Endothelial cell of umbilical vein (primary cell): ENCODE measurements around the gene MACROH2A1. TPM values are rescaled to one million over a fixed set of nuclear protein-coding genes. Genes with fewer than 3 reads are reported as not detected.

Experiments
- BruUV-seq: library from RNA; stranded (reverse); fragments of 400-500 nt; replicated peaks from 2 replicates; lab custom pipeline; 2021; lab: Mats Ljungman, UMichigan
- CTCF ChIA-PET: fragments of 300-600, 350-600 bp; sonication (Branson Sonifier 250); formaldehyde crosslinking; loops from one replicate; lab custom pipeline; 2021; ENCODE audit warnings: antibody characterized with exemption, inconsistent platforms; lab: Charles Lee
- POLR2A ChIA-PET: fragments of 300-600, 350-600 bp; sonication (Branson Sonifier 250); formaldehyde crosslinking; loops from one replicate; lab custom pipeline; 2021; ENCODE audit warnings: antibody characterized with exemption, inconsistent platforms; lab: Charles Lee
- DNase-seq: peaks from one replicate; pipeline ENCODE4 v3.0.0-alpha.2; 2011; ENCODE audit warnings: low read depth, low spot score
- FAIRE-seq: peaks from 2 replicates; lab custom pipeline; 2011; peaks lifted over from hg19 to GRCh38; lab: Jason Lieb, UNC
- H2AFZ ChIP-seq: 2 replicates; pipeline ENCODE4 v1.6.0; 2012; ENCODE audit warnings: low read depth, low read length, control low read depth, inconsistent platforms
- H3K27ac ChIP-seq: 2 replicates; pipeline ENCODE4 v1.5.1; 2011; ENCODE audit warnings: low read depth, mild to moderate bottlenecking, control low read depth, low read length, moderate library complexity; ENCODE audit not compliant: insufficient read depth
- H3K27me3 ChIP-seq, 2 experiments: 2 replicates each; pipeline versions ENCODE4 v1.6.0 to v1.6.1; 2011; ENCODE audit warnings: low read length in 2 of 2, mixed read lengths in 1 of 2; ENCODE audit not compliant: control insufficient read depth in 2 of 2, insufficient read depth in 2 of 2
- H3K36me3 ChIP-seq, 2 experiments: 2 replicates in 1 of 2; 3 replicates in 1 of 2; pipeline ENCODE4 v1.5.1; 2011; ENCODE audit warnings: low read length in 2 of 2, mild to moderate bottlenecking in 1 of 2, moderate library complexity in 1 of 2; ENCODE audit not compliant: control insufficient read depth in 2 of 2, insufficient read depth in 2 of 2; ENCODE audit errors: extremely low read depth in 1 of 2
- H3K4me1 ChIP-seq: 3 replicates; pipeline ENCODE4 v1.5.1; 2011; ENCODE audit warnings: mild to moderate bottlenecking, low read length; ENCODE audit not compliant: control insufficient read depth, insufficient read depth; ENCODE audit errors: extremely low read depth
- H3K4me2 ChIP-seq: 2 replicates; pipeline ENCODE4 v1.6.1; 2011; ENCODE audit warnings: low read length, control low read depth, mixed read lengths; ENCODE audit not compliant: insufficient read depth
- H3K4me3 ChIP-seq, 3 experiments: fragments of 200-600 bp in 1 of 3; sonication (generic), shearing (Covaris generic) in 1 of 3; replicated peaks in 1 of 3; 2 replicates each; pipeline ENCODE4 v1.5.1; 2011 to 2016; ENCODE audit warnings: control low read depth in 3 of 3, low read length in 3 of 3, mild to moderate bottlenecking in 2 of 3, inconsistent platforms in 1 of 3, low read depth in 1 of 3, moderate library complexity in 1 of 3; ENCODE audit not compliant: insufficient read depth in 1 of 3
- H3K79me2 ChIP-seq: 2 replicates; pipeline ENCODE4 v1.6.0; 2012; ENCODE audit warnings: low read length, inconsistent platforms; ENCODE audit not compliant: control insufficient read depth, insufficient read depth
- H3K9ac ChIP-seq: replicated peaks from 2 replicates; pipeline ENCODE3; 2011; ENCODE audit warnings: low read length, control low read depth; ENCODE audit not compliant: insufficient read depth; ENCODE audit errors: extremely low read depth
- H3K9me1 ChIP-seq: replicated peaks from 3 replicates; pipeline ENCODE4 v1.6.0; 2011; ENCODE audit warnings: mild to moderate bottlenecking, low read length; ENCODE audit not compliant: control insufficient read depth, insufficient read depth; ENCODE audit errors: extremely low read depth
- H3K9me3 ChIP-seq: replicated peaks from 2 replicates; pipeline ENCODE4 v1.5.1; 2012; ENCODE audit warnings: low read length, inconsistent platforms; ENCODE audit not compliant: control insufficient read depth, insufficient read depth
- H4K20me1 ChIP-seq: replicated peaks from 2 replicates; pipeline ENCODE3; 2011; ENCODE audit warnings: mild to moderate bottlenecking, low read length; ENCODE audit not compliant: control insufficient read depth, insufficient read depth; ENCODE audit errors: extremely low read depth
- EZH2 ChIP-seq: IDR thresholded peaks from 2 replicates; pipeline ENCODE4 v1.6.1; 2012; ENCODE audit warnings: borderline replicate concordance, low read depth, mild to moderate bottlenecking, moderate library complexity, low read length, inconsistent platforms; ENCODE audit not compliant: severe bottlenecking
- FOS ChIP-seq: IDR thresholded peaks from 2 replicates; pipeline ENCODE4 v1.6.1; 2011; ENCODE audit warnings: mild to moderate bottlenecking, low read length, moderate library complexity, borderline replicate concordance; ENCODE audit not compliant: insufficient read depth
- GATA2 ChIP-seq: IDR thresholded peaks from 2 replicates; pipeline ENCODE4 v1.7.0; 2011; ENCODE audit warnings: low read depth, mild to moderate bottlenecking, moderate library complexity, mixed read lengths, low read length; ENCODE audit not compliant: insufficient read length, insufficient read depth
- JUN ChIP-seq: IDR thresholded peaks from 2 replicates; pipeline ENCODE4 v1.6.1; 2011; ENCODE audit warnings: borderline replicate concordance, low read depth; ENCODE audit not compliant: insufficient read length, insufficient read depth
- MYC ChIP-seq: IDR thresholded peaks from one replicate; pipeline ENCODE4 v1.6.1; 2011; ENCODE audit warnings: mild to moderate bottlenecking, low read depth, low read length
- POLR2A ChIP-seq: IDR thresholded peaks from 2 replicates; pipeline ENCODE4 v1.6.1; 2012; ENCODE audit warnings: low read depth, mild to moderate bottlenecking, control low read depth, low read length
- POLR2AphosphoS5 ChIP-seq: IDR thresholded peaks from 2 replicates; pipeline ENCODE4 v1.6.1; 2012; ENCODE audit warnings: low read depth, mild to moderate bottlenecking, control low read depth, low read length, moderate library complexity; ENCODE audit not compliant: insufficient read depth
- dilution Hi-C: fragments of 300-500 bp; cut with MboI; formaldehyde crosslinking; loops from one replicate; pipeline ENCODE4 v1.15.0; 2019; ENCODE audit warnings: low sequenced_read_pairs; ENCODE audit not compliant: extremely low pct_ligation_motif_present
- intact Hi-C: fragments of 100-400 bp; cut with micrococcal nuclease; formaldehyde crosslinking; loops from one replicate; pipeline ENCODE4 v1.10.0; 2022
- polyA plus RNA-seq, 4 experiments: library from polyadenylated mRNA; depleted of rRNA in 3 of 4; stranded (reverse) in 3 of 4; unstranded in 1 of 4; fragments of >200 nt; gene quantifications; 2 replicates each; pipeline versions ENCODE4 v1.2.1 to v1.2.3, GENCODE V29; 2011 to 2012; ENCODE audit warnings: missing spikeins in 1 of 4
- total RNA-seq: library from RNA; stranded (reverse); gene quantifications from 2 replicates; pipeline ENCODE4 v1.2.3, GENCODE V29; 2021
- TF ChIP-seq, protein P1 (sequence below), 2 donors: IDR thresholded peaks; 1 replicate in 1 of 2; 2 replicates in 1 of 2; pipeline ENCODE4 v1.5.1; 2011; ENCODE audit warnings: low read length in 2 of 2, mild to moderate bottlenecking in 2 of 2, moderate library complexity in 2 of 2, control low read depth in 1 of 2, inconsistent platforms in 1 of 2, low read depth in 1 of 2; ENCODE audit not compliant: insufficient read depth in 1 of 2; ENCODE audit errors: extremely low read depth in 1 of 2
- TF ChIP-seq, protein P2 (sequence below): IDR thresholded peaks from 2 replicates; pipeline ENCODE4 v1.6.1; 2011; ENCODE audit not compliant: insufficient read depth, insufficient read length

The MACROH2A1 gene
- total and polyA plus RNA-seq, 2 donors (not counting 3 experiments of a cell fraction or from before 2014, with no cell fraction given) = 89.3 to 147 TPM

DNA sequence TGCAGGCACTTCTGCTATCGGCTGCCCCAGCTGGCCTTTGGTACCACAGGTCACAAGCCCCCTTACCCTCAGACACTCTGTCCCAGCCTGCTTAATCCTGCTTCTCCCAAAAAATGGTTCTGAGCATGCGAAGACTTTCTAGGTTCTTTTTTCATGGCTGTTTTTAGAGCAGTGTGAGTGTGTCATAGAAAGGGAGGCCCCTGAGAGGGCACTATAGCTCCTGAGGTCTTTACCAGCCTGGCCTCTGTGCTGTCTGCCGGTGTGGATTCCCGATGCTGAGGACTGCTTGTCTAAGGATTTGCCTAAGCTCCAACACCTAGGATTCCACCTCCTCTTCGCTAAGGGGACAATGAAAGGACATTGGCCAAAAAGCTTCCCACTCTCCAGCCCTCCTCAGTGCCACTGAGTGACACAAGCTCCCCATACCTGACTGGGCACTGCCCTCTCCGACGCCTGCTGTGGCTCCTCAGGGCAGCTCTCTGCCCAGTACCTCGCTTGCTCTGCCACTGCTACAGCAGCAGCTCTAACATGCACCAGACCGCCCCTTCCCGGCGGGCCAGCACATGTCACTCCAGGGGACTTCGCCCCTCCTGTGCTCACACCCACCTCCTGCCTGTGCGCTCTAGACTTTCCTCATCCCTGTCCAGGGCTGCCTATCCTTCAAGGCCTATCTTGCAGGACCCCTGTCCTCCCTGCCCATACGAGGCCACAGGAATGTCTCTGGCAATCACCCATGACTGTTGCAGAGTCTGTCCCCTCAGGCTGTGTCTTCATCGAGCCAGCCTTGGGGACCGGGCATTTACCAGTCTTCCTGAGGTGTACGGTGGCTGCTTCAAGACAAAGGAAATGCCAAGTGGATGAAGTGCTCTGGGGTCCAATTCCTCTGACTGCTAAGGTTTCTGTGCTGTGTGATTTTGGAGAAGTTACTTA, 21.0 kb downstream of the MACROH2A1 start:
- intact Hi-C loops = loop anchor here (1.0 to 2.0 kb wide), 3 partner anchors 8 to 49 kb away; no protein-coding TSS in a partner anchor
- Histone ChIP-seq H2AFZ (no peak overlapping the region), H3K36me3 (peaks cover 10 to 21% of the 10 kb centered on the region in 2 experiments), H3K79me2 (peaks cover 12% of the 10 kb centered on the region), H3K27ac (no peak overlapping the region), H4K20me1 (peaks cover 11% of the 10 kb centered on the region), H3K27me3 (no peaks in the 10 kb centered on the region), H3K9ac (no peak overlapping the region), H3K9me3 (no peaks in the 10 kb centered on the region), H3K4me1 (peaks cover 21% of the 10 kb centered on the region), H3K4me2 (peak overlapping the region; percentile 1), H3K4me3 (no peak overlapping the region), H3K9me1 (no peaks in the 10 kb centered on the region)
- dilution Hi-C loops = no loop called here
- no TSS peak for BruUV-seq
- TF ChIP-seq EZH2 = no peak
- no peak for TF ChIP-seq JUN
- no peak for TF ChIP-seq MYC
- TF ChIP-seq GATA2 = no peak
- no peak for TF ChIP-seq FOS
- TF ChIP-seq POLR2A = no peak
- TF ChIP-seq, protein P1, sequence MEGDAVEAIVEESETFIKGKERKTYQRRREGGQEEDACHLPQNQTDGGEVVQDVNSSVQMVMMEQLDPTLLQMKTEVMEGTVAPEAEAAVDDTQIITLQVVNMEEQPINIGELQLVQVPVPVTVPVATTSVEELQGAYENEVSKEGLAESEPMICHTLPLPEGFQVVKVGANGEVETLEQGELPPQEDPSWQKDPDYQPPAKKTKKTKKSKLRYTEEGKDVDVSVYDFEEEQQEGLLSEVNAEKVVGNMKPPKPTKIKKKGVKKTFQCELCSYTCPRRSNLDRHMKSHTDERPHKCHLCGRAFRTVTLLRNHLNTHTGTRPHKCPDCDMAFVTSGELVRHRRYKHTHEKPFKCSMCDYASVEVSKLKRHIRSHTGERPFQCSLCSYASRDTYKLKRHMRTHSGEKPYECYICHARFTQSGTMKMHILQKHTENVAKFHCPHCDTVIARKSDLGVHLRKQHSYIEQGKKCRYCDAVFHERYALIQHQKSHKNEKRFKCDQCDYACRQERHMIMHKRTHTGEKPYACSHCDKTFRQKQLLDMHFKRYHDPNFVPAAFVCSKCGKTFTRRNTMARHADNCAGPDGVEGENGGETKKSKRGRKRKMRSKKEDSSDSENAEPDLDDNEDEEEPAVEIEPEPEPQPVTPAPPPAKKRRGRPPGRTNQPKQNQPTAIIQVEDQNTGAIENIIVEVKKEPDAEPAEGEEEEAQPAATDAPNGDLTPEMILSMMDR (IDR thresholded peaks at IDR 0.05; ENCODE audit: extremely low read depth in 1 of 2, insufficient read depth in 1 of 2, low read depth in 1 of 2, low read length in 2 of 2) = no peak
- TF ChIP-seq POLR2AphosphoS5 = no peak
- TF ChIP-seq, protein P2, sequence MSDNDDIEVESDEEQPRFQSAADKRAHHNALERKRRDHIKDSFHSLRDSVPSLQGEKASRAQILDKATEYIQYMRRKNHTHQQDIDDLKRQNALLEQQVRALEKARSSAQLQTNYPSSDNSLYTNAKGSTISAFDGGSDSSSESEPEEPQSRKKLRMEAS = no peak
- ChIA-PET POLR2A (no interaction called here), CTCF (interaction anchor here (0.7 to 4.7 kb wide), 3 partner anchors 9 to 47 kb away, joined by 3 to 33 read pairs (median 4); no protein-coding TSS in a partner anchor)
- no peak for DNase-seq
- FAIRE-seq = peak; percentile 21
